Epithelial cell of esophagus (primary cell): ENCODE data around the gene IKZF1.

ENCODE experiments used
- DNase-seq: peaks from one replicate; pipeline ENCODE4 v3.0.0; 2010; ENCODE audit warnings: low read depth
- H3K4me3 ChIP-seq: 2 replicates; pipeline ENCODE4 v1.5.1; 2011; ENCODE audit warnings: mild to moderate bottlenecking, low read length, control low read depth
- TF ChIP-seq, protein P1 (sequence below): IDR thresholded peaks from 2 replicates; pipeline ENCODE4 v1.5.1; 2011; ENCODE audit warnings: low read depth, mild to moderate bottlenecking, low read length, control low read depth, inconsistent platforms; ENCODE audit not compliant: insufficient read depth; ENCODE audit errors: missing control alignments

Gene IKZF1

DNA sequence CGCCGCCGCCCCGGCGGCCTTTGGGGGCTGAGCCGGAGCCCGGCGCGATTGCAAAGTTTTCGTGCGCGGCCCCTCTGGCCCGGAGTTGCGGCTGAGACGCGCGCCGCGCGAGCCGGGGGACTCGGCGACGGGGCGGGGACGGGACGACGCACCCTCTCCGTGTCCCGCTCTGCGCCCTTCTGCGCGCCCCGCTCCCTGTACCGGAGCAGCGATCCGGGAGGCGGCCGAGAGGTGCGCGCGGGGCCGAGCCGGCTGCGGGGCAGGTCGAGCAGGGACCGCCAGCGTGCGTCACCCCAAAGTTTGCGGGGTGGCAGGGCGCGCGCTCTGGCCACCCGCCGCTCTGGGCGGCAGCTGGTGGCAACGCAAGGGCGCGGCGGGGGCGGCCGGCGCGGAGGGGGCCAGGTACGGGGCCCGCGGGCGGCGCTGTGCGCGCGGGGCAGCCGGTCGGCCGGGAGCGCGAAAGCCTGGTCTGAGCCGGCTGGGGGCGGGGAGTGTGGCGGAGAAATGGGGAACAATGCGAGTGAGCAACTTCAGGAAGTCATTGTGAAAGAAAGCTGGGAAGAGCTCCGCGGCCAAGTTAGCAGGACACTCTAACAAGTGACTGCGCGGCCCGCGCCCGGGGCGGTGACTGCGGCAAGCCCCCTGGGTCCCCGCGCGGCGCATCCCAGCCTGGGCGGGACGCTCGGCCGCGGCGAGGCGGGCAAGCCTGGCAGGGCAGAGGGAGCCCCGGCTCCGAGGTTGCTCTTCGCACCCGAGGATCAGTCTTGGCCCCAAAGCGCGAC, at the start of gene IKZF1:
Gene IKZF1, plus strand, starts transcription at position 588 of the 782 bp plus-strand sequence. CDS start 14,346 bp downstream, outside the sequence.
- DNase-seq = peak; percentile 37
- no peak within 1 kb of the TSS for H3K4me3 ChIP-seq
- TF ChIP-seq, protein P1, sequence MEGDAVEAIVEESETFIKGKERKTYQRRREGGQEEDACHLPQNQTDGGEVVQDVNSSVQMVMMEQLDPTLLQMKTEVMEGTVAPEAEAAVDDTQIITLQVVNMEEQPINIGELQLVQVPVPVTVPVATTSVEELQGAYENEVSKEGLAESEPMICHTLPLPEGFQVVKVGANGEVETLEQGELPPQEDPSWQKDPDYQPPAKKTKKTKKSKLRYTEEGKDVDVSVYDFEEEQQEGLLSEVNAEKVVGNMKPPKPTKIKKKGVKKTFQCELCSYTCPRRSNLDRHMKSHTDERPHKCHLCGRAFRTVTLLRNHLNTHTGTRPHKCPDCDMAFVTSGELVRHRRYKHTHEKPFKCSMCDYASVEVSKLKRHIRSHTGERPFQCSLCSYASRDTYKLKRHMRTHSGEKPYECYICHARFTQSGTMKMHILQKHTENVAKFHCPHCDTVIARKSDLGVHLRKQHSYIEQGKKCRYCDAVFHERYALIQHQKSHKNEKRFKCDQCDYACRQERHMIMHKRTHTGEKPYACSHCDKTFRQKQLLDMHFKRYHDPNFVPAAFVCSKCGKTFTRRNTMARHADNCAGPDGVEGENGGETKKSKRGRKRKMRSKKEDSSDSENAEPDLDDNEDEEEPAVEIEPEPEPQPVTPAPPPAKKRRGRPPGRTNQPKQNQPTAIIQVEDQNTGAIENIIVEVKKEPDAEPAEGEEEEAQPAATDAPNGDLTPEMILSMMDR = no peak

DNA sequence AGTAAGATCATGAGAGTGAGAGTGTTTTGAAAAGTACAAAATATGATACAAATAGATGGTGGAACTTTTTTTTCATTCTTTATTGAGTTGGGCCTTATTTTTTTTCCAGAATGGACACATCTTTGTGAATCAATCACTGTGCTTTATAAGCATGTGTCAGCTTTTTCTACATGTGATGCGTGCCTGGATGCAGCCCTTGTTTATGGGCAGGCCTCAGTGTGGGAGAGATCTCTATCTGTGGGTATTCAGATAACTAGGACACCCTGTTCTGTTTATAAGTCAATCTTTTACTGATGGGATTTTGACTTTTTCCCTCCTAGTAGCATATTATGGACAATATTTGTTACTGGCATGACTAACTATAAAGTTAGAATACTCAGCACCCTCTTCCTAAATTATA, 42.9 kb upstream of the IKZF1 start:
- DNase-seq = no peak
- TF ChIP-seq, protein P1 = no peak
- no peak overlapping the region for H3K4me3 ChIP-seq

DNA sequence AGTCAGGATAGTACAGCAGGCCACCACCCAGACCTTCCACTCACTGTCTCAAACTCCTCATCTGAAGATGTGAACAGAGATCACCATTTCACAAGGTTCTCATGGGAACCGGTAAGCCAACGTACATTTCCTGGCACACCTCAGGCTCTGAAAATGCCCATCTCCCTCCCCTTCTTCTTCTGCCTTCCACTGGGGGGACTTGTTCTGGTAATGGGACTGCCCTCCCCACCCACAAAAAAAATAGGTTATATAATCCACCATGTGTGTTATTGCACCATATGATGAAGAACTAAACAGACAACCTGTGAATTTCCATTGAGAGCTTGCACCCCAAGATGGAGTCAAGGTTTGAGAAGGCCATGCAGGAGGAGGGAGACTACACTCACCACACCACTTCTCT, 42.1 kb upstream of the IKZF1 start:
- TF ChIP-seq, protein P1 = no peak
- no peak overlapping the region for H3K4me3 ChIP-seq
- no peak for DNase-seq

DNA sequence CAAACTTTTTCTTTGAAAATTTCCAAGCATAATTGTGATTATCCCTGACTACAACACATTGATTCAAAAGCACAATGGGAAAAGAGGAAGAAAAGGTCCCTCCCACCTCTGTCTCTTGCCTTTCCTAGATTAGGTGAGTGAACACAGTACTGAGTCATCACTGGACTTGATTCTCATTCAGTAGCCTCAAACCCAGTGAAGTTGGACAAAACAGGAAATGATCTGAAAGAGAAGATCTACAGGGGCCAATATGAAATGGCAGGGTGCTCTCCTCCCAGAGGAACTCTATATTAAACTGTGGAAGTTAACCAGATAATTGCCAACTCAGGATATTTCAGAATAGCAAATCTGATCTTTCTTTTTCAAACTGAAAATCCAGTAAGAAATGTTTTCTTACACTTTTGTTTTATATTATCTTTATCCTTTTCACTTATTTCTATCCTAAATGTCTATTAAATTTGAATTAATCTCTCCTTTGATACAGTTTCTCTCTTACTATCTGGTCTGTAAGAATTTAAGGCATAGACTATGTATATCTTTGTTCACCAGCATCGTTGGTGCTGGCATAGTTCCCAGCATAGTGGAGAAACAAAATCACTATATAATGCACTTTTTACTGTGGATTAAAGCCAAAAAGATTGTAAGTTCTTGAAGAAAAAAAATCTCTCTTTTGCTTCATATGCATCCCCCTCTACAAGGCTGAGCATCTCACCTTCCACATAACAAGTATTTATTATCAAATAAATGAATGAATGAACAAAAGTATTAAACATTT, 41.4 kb upstream of the IKZF1 start:
- DNase-seq = peak; percentile 11
- H3K4me3 ChIP-seq = no peak overlapping the region
- TF ChIP-seq, protein P1 = no peak

DNA sequence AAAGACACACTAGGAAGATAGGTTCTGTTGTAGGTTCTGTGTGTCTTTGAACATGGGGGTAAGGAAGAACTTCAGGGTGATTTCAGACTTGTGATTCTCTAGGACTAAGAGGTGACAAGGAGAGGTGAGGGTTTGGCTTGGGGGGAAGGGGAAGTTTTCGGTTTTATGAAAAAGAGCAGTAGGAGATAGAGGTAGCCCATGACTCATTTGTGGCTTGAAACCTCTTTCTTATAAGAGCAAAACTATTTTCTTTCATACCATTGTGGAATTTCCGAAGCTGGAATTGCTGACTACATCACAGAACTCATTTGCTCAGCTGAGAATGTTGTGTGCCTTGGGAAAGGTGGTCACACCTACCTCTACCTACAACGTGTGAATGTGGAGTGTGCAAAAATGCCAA, 39.6 kb upstream of the IKZF1 start:
- H3K4me3 ChIP-seq = no peak overlapping the region
- DNase-seq = no peak
- TF ChIP-seq, protein P1 = no peak

DNA sequence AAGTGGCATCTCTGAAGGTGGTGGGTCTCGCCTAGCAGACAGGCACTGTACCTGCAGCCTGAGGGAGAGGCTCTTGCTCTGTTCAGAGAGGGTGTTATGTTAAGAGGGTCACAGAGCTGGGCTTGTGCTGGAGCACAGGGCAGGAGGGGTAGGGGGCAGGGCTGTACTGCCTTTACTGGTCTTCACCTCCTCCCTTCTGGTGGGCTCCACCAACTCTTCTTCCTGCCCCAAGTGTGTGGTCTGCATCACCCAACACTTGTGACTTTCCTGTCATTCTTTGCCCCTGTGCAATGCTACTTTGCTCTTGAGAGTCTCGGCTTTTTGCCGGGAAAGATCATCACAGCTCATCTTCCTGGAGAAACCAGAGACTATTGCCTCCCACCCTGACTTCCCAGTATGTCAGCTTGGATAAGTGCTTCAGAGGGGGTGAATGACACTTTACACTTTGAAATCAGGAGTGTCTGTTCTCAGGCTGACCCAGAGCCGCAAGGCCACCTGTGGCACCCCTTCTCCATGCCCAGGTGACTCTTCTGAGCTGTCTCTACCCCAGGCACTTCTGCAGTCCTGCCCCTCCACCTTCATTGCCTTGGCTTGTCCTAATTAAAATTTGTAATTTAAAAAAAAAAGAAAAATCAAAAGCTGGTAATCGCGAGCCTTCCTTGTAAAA, 38.4 kb upstream of the IKZF1 start:
- no peak for DNase-seq
- TF ChIP-seq, protein P1 = no peak
- no peak overlapping the region for H3K4me3 ChIP-seq
